PFSK-1 (cell line): ENCODE measurements around the gene IVL.

Experiments used
- FOXP2 ChIP-seq: optimal IDR thresholded peaks from 2 replicates; pipeline ENCODE3; 2011; ENCODE audit warnings: borderline replicate concordance, control low read depth, inconsistent platforms; ENCODE audit not compliant: insufficient read depth; ENCODE audit errors: extremely low read length, extremely low read depth
- POLR2AphosphoS5 ChIP-seq: IDR thresholded peaks from 2 replicates; pipeline ENCODE4 v1.6.1; 2012; ENCODE audit warnings: low read depth, mild to moderate bottlenecking, control low read depth, low read length, moderate library complexity
- TAF1 ChIP-seq: IDR thresholded peaks from 2 replicates; pipeline ENCODE4 v1.6.1; 2012; ENCODE audit warnings: low read length, control low read depth, borderline replicate concordance; ENCODE audit not compliant: insufficient read depth

DNA sequence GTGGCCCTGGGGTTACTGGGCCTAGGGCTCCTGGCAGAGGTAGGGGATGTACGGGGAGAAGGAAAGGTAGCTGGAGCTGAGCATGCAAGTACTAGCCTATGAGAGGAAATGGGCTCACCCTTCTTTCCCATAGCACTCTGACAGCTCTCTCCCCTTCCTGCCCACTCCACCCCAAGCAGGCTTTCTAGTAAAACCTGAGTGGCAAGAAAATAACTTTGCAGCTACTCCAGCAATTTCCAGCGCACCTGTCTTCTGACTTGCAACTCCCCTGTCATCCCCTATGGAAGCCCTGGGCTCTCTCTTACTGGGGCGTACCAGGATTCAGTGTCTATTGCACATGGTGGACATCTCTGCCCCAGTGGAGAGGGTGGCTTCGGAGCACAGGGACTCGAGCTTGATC lies 6.7 kb upstream of the IVL start:
- no peak for TF ChIP-seq POLR2AphosphoS5
- TF ChIP-seq TAF1, result no peak
- TF ChIP-seq FOXP2, result no peak
